ENCODE data around the gene GSG1.

Gene GSG1

DNA sequence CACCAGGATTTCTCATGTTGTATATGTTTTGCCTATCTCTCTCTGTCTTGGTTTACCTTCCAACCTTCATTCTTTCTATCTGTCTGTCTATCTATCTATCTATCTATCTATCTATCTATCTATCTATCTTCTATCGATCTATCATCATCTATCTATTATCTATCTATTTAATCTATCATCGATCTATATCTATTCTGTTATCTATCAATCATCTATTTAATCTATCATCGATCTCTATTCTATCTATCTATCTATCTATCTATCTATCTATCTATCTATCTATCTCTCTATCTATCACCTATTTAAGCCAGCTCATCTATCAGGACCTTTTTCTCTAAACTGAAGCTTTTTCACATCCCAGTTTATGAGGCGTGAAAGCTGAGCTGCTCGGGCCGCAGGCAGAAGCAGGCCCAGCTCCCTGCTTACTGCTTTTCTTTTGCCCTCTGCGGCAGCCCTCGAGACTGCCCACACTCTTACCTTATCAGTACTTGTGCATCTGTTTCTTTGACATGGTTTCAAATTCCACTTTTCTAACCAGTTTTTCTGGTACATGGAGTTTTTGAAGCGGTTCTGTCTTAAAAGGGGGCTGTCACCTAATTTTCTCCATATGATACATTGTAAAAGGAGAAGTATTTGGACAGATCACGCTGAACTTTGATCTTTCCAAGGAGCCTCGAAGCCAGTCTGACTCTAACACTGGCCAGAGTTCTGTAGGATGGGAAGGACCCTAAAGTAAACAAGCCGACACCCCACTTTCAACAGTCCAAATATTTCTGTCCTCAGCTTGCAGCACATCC, 44.4 kb upstream of the GSG1 start:
- Histone ChIP-seq H3K36me3 (replicated peaks) (no peaks in the 10 kb centered on the region), H3K4me3 (ENCODE audit: low read depth, low read length) (no peak overlapping the region), H3K27me3 (replicated peaks) (no peaks in the 10 kb centered on the region), H3K27ac (no peak overlapping the region)
- in situ Hi-C loops (cut with HindIII; ENCODE audit: low pct_ligation_motif_present, low sequenced_read_pairs): no loop called here
- DNase-seq: no peak
- TF ChIP-seq, protein P1, sequence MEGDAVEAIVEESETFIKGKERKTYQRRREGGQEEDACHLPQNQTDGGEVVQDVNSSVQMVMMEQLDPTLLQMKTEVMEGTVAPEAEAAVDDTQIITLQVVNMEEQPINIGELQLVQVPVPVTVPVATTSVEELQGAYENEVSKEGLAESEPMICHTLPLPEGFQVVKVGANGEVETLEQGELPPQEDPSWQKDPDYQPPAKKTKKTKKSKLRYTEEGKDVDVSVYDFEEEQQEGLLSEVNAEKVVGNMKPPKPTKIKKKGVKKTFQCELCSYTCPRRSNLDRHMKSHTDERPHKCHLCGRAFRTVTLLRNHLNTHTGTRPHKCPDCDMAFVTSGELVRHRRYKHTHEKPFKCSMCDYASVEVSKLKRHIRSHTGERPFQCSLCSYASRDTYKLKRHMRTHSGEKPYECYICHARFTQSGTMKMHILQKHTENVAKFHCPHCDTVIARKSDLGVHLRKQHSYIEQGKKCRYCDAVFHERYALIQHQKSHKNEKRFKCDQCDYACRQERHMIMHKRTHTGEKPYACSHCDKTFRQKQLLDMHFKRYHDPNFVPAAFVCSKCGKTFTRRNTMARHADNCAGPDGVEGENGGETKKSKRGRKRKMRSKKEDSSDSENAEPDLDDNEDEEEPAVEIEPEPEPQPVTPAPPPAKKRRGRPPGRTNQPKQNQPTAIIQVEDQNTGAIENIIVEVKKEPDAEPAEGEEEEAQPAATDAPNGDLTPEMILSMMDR (IDR thresholded peaks at IDR 0.05; ENCODE audit: low read depth, low read length, missing control alignments): no peak

DNA sequence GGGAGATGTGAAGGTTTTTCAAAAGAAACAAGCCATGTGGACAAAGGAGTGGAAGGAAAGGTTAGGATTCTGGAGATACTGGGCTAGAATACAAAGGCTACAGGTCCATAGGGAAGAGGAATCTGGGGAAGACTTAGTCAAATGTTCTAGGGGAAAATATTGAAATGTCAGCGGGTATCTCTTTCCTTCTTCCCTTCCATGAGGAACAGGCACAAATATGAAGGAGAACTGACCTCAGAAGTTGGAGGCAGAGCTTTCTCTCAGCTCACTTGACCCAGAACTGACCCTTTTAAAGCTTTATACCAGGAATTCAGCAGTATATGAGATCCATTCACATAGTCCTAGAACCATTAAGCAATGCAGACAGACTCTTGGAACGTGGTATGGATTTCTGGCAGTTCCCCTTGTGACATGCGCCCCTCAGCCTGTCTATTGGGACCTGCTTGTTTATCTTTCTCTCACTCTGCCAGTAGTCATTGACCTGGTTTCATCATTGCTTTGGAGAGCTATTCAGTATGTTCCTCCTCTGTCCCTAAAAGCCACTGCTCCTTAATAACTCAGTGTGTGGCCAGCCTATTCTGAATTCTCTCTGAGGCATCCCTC, 43.0 kb upstream of the GSG1 start:
- no peak for DNase-seq
- in situ Hi-C loops (cut with HindIII; ENCODE audit: low pct_ligation_motif_present, low sequenced_read_pairs): no loop called here
- H3K36me3 ChIP-seq (replicated peaks): no peaks in the 10 kb centered on the region

DNA sequence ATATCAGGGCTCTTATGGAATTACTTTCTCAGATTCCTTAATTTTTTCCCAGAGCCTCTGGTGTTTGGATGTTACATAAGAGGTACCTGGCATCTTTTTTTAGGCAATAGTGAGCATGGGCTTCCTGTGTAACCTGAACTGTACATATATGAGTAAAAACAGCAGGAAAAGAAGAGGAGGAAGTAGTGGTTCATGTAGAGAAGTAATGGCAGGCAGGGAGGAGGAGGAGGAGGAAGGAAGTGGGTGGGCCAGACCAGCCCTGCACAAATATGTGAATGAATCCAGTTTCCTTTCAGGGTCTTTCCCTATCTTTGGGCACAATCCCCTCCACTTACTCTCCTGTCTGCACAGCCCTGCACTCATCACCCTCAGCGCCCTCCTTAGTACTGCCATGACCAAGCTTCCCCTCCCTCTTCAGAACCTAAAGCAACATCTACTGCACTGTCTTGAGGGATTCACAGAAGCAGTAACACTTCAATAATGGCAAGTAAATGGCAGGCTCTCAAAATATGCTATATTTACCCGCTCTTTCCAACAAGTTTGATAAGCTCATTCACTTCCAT, 40.9 kb upstream of the GSG1 start:
- no peak for DNase-seq
- in situ Hi-C loops (cut with HindIII; ENCODE audit: low pct_ligation_motif_present, low sequenced_read_pairs): no loop called here
- no peaks in the 10 kb centered on the region for H3K36me3 ChIP-seq (replicated peaks)
- no peak overlapping the region for H3K27ac ChIP-seq
- TF ChIP-seq, protein P1 (IDR thresholded peaks at IDR 0.05; ENCODE audit: low read depth, low read length, missing control alignments): no peak
- H3K27me3 ChIP-seq (replicated peaks): no peaks in the 10 kb centered on the region
- no peak overlapping the region for H3K4me3 ChIP-seq (ENCODE audit: low read depth, low read length)

More for the DNA sequence above, 43.0 kb upstream of the GSG1 start:
- no peak overlapping the region for H3K27ac ChIP-seq
- no peak overlapping the region for H3K4me3 ChIP-seq (ENCODE audit: low read depth, low read length)
- TF ChIP-seq, protein P1 (IDR thresholded peaks at IDR 0.05; ENCODE audit: low read depth, low read length, missing control alignments): no peak
- H3K27me3 ChIP-seq (replicated peaks): no peaks in the 10 kb centered on the region

DNA sequence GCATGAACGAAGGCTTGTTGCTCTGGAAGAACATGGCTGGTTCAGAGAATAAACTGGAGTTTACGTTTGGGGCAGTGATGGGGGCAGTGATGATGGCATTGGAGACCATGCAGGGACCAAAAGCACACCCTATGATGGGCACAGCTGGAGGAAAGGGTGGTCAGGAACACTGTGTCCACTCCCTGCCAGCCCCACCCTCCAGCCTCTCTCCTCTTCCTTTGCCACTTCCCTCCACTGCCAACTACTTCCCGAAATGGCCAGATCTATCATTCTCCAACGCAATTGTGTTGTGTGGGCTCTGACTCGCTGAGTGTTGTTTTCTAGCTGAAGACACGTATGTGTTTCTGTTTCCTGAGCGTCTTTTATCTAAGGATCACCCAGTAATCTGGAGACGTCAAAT, 39.3 kb upstream of the GSG1 start:
- TF ChIP-seq, protein P1 (IDR thresholded peaks at IDR 0.05; ENCODE audit: low read depth, low read length, missing control alignments): no peak
- no peak overlapping the region for H3K4me3 ChIP-seq (ENCODE audit: low read depth, low read length)
- DNase-seq: no peak
- no peak overlapping the region for H3K27ac ChIP-seq
- H3K27me3 ChIP-seq (replicated peaks): no peaks in the 10 kb centered on the region
- no peaks in the 10 kb centered on the region for H3K36me3 ChIP-seq (replicated peaks)
- in situ Hi-C loops (cut with HindIII; ENCODE audit: low pct_ligation_motif_present, low sequenced_read_pairs): no loop called here

DNA sequence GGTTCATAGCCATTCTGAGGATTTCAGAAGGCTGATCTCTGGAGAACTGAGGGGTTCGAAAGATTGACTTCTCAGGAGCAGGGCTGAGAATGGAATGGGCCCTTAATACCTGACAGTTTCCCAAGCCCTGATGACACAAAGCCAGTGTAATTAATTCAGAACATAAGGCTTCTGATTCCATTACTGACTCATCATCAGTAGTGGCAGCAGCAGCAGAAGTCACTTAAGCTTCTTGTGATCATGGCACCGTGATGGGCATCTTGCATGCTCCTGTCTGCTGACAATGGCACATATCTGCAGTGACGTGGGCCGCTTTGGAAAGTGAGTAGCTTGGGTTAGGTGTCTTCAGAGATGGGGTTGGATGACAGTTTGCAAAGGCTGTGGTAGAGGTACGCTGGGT, 38.2 kb upstream of the GSG1 start:
- TF ChIP-seq, protein P1 (IDR thresholded peaks at IDR 0.05; ENCODE audit: low read depth, low read length, missing control alignments): no peak
- in situ Hi-C loops (cut with HindIII; ENCODE audit: low pct_ligation_motif_present, low sequenced_read_pairs): no loop called here
- no peak for DNase-seq
- Histone ChIP-seq H3K27me3 (replicated peaks) (no peaks in the 10 kb centered on the region), H3K27ac (no peak overlapping the region), H3K4me3 (ENCODE audit: low read depth, low read length) (no peak overlapping the region), H3K36me3 (replicated peaks) (no peaks in the 10 kb centered on the region)

Measured in brain microvascular endothelial cell (primary cell).